Esophagus squamous epithelium (tissue), 4 donors: ENCODE measurements around the gene AKR1B15.

Experiments used
- POLR2A ChIP-seq, 4 donors: fragments of 450-650 bp; IDR thresholded peaks; one replicate each; pipeline ENCODE4 v1.6.1; 2017; ENCODE audit warnings: antibody characterized with exemption in 4 of 4, mild to moderate bottlenecking in 4 of 4, moderate library complexity in 3 of 4
- TF ChIP-seq, protein P1 (sequence below), 6 experiments: fragments of 450-650 bp in 4 of 6; fragments of 200-600 bp in 2 of 6; sonication (generic) in 2 of 6; IDR thresholded peaks; one replicate each; pipeline ENCODE4 v1.5.1; 2016 to 2019; ENCODE audit warnings: antibody characterized with exemption in 6 of 6, mild to moderate bottlenecking in 4 of 6, moderate library complexity in 4 of 6

DNA sequence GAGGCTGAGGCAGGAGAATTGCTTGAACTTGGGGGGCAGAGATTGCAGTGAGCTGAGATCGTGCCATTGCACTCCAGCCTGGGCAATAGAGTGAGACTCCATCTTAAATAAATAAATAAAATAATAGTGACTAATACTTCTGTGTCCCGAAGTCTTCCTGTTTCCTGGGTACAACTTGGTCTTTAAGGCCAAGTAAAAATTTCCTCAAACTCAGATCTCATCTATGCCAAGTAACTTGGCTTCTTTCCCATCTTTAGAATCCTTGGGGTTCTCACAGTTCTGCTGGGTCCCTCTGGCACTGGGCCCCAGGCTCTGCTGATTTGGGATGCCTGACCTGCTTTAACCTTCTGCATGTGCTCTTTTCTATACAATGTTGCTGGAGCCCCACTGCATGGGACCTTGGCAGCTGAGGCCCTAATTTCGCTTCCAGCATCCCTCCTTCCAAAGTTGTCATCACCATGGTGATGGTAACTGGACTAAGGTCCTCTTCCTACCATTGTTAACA lies 44.2 kb upstream of the AKR1B15 start:
- no peak for TF ChIP-seq POLR2A (IDR thresholded peaks at IDR 0.05)
- TF ChIP-seq, protein P1, sequence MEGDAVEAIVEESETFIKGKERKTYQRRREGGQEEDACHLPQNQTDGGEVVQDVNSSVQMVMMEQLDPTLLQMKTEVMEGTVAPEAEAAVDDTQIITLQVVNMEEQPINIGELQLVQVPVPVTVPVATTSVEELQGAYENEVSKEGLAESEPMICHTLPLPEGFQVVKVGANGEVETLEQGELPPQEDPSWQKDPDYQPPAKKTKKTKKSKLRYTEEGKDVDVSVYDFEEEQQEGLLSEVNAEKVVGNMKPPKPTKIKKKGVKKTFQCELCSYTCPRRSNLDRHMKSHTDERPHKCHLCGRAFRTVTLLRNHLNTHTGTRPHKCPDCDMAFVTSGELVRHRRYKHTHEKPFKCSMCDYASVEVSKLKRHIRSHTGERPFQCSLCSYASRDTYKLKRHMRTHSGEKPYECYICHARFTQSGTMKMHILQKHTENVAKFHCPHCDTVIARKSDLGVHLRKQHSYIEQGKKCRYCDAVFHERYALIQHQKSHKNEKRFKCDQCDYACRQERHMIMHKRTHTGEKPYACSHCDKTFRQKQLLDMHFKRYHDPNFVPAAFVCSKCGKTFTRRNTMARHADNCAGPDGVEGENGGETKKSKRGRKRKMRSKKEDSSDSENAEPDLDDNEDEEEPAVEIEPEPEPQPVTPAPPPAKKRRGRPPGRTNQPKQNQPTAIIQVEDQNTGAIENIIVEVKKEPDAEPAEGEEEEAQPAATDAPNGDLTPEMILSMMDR (IDR thresholded peaks at IDR 0.05), result no peak
